GM12878 (cell line): ENCODE results near the gene RRP1B. TPM values are rescaled to one million over a fixed set of nuclear protein-coding genes. Genes with fewer than 3 reads are reported as not detected.

ENCODE experiments used
- ATAC-seq: fragments of 200-7000 bp; cut with Tn5 transposase; 3 replicates; pipeline ENCODE4 v1.9.1; 2020; ENCODE audit warnings: mild to moderate bottlenecking, moderate library complexity
- BruUV-seq: library from RNA; stranded (reverse); fragments of 400-500 nt; replicated peaks from 2 replicates; lab custom pipeline; 2021; lab: Mats Ljungman, UMichigan
- CTCF ChIA-PET: fragments of 300-600 bp; sonication (Branson Sonifier 250); formaldehyde crosslinking; extraction: SDS; loops from one replicate; lab custom pipeline; 2021; ENCODE audit warnings: inconsistent platforms; lab: Yijun Ruan, JAX
- POLR2A ChIA-PET: fragments of 350-600 bp; formaldehyde crosslinking; extraction: SDS; loops from one replicate; lab custom pipeline; 2021; ENCODE audit warnings: inconsistent platforms; lab: Charles Lee
- RAD21 ChIA-PET: fragments of 300-600 bp; sonication (Branson Sonifier 250); formaldehyde crosslinking; loops from one replicate; lab custom pipeline; 2023; ENCODE audit warnings: antibody characterized with exemption; ENCODE audit not compliant: unreplicated experiment; lab: Charles Lee
- SMC1A ChIA-PET: fragments of 300-600 bp; sonication (Branson Sonifier 250); formaldehyde crosslinking; loops from one replicate; lab custom pipeline; 2023; ENCODE audit not compliant: unreplicated experiment, uncharacterized antibody; lab: Charles Lee
- DNase-seq: peaks from one replicate; pipeline ENCODE4 v3.0.0-alpha.2; 2011; ENCODE audit warnings: low read depth, low spot score
- FAIRE-seq: peaks from 3 replicates; lab custom pipeline; 2011; peaks lifted over from hg19 to GRCh38; lab: Jason Lieb, UNC
- H2AFZ ChIP-seq: 2 replicates; pipeline ENCODE4 v1.6.0; 2011; ENCODE audit warnings: low read depth, low read length, control low read depth; ENCODE audit not compliant: control insufficient read depth
- H3K27ac ChIP-seq: 2 replicates; pipeline ENCODE4 v1.5.1; 2011; ENCODE audit warnings: control low read depth; ENCODE audit not compliant: control insufficient read depth, insufficient read depth
- H3K27me3 ChIP-seq, 2 experiments: replicated peaks in 1 of 2; 2 replicates each; pipeline versions ENCODE4 v1.6.0 to v1.6.1; 2011; ENCODE audit warnings: low read length in 1 of 2; ENCODE audit not compliant: control insufficient read depth in 2 of 2, insufficient read depth in 2 of 2
- H3K36me3 ChIP-seq, 2 experiments: 2 replicates each; pipeline ENCODE4 v1.5.1; 2011; ENCODE audit warnings: low read length in 1 of 2; ENCODE audit not compliant: control insufficient read depth in 2 of 2, insufficient read depth in 2 of 2
- H3K4me1 ChIP-seq: 2 replicates; pipeline ENCODE4 v1.6.1; 2011; ENCODE audit warnings: mild to moderate bottlenecking, low read length, moderate library complexity, mixed read lengths; ENCODE audit not compliant: control insufficient read depth, insufficient read depth
- H3K4me2 ChIP-seq: 2 replicates; pipeline ENCODE4 v1.6.0; 2011; ENCODE audit warnings: control low read depth; ENCODE audit not compliant: control insufficient read depth, insufficient read depth
- H3K4me3 ChIP-seq: fragments of 200-600 bp; sonication (generic); 2 replicates; pipeline ENCODE4 v1.5.1; 2016
- H3K79me2 ChIP-seq: 2 replicates; pipeline ENCODE4 v1.6.0; 2011; ENCODE audit warnings: low read length; ENCODE audit not compliant: control insufficient read depth, insufficient read depth
- H3K9ac ChIP-seq: 2 replicates; pipeline ENCODE4 v1.8.0; 2011; ENCODE audit warnings: low read length, control low read depth, mixed read lengths; ENCODE audit not compliant: control insufficient read depth, insufficient read depth
- H3K9me3 ChIP-seq: replicated peaks from 3 replicates; pipeline ENCODE4 v1.5.1; 2011; ENCODE audit warnings: mild to moderate bottlenecking, low read length; ENCODE audit not compliant: control insufficient read depth, insufficient read depth
- H4K20me1 ChIP-seq: 2 replicates; pipeline ENCODE4 v1.6.0; 2011; ENCODE audit not compliant: control insufficient read depth, insufficient read depth
- CBX3 ChIP-seq: fragments of 200-600 bp; sonication (generic); IDR thresholded peaks from 2 replicates; pipeline ENCODE4 v1.6.1; 2016; ENCODE audit warnings: low read depth, borderline replicate concordance
- CTCF ChIP-seq, 3 experiments: IDR thresholded peaks in 2 of 3; conservative IDR thresholded peaks in 1 of 3; 2 replicates each; pipeline ENCODE4 v1.5.1; 2011; ENCODE audit warnings: low read depth in 3 of 3, low read length in 3 of 3, mild to moderate bottlenecking in 3 of 3, control low read depth in 2 of 3, moderate library complexity in 2 of 3, inconsistent platforms in 1 of 3, mixed read lengths in 1 of 3; ENCODE audit not compliant: control insufficient read depth in 2 of 3, insufficient read depth in 1 of 3; ENCODE audit errors: extremely low read depth in 1 of 3
- E4F1 ChIP-seq: fragments of 450-650 bp; IDR thresholded peaks from 2 replicates; pipeline ENCODE4 v1.6.1; 2018; ENCODE audit warnings: borderline replicate concordance, mild to moderate bottlenecking; ENCODE audit not compliant: partially characterized antibody
- KLF5 ChIP-seq: fragments of 450-650 bp; IDR thresholded peaks from 2 replicates; pipeline ENCODE4 v1.6.1; 2014; ENCODE audit warnings: mild to moderate bottlenecking; ENCODE audit not compliant: partially characterized antibody
- NFIC ChIP-seq: IDR thresholded peaks from 2 replicates; pipeline ENCODE4 v1.6.1; 2012; ENCODE audit warnings: low read depth, mild to moderate bottlenecking, inconsistent platforms, low read length, moderate library complexity
- RUNX3 ChIP-seq: IDR thresholded peaks from 2 replicates; pipeline ENCODE4 v1.6.1; 2012; ENCODE audit warnings: low read length, inconsistent platforms
- ZZZ3 ChIP-seq: IDR thresholded peaks from 2 replicates; pipeline ENCODE4 v1.6.1; 2011; ENCODE audit warnings: low read depth; ENCODE audit not compliant: control insufficient read depth, insufficient read length
- WGBS: methylation state at CpG from one replicate; pipeline ENCODE4 v1.1.6; 2016; ENCODE audit warnings: low lambda C conversion rate; ENCODE audit not compliant: insufficient replicate concordance, insufficient coverage; ENCODE audit errors: missing lambda C conversion rate; 5-methylcytosine and 5-hydroxymethylcytosine counted together
- in situ Hi-C: fragments of 300-500 bp; cut with MboI; formaldehyde crosslinking; loops from 9 replicates; pipeline ENCODE4 v1.14.3; 2018; ENCODE audit warnings: mixed read lengths
- intact Hi-C: fragments of 100-400 bp; cut with micrococcal nuclease; formaldehyde crosslinking; loops from one replicate; pipeline ENCODE4 v1.14.2; 2022; ENCODE audit not compliant: unreplicated experiment
- polyA plus RNA-seq, 11 experiments: library from polyadenylated mRNA; depleted of rRNA in 4 of 11; unstranded in 6 of 11; stranded (reverse) in 5 of 11; fragments of >200 nt; fragmentation: Nextera tagmentation in 4 of 11; fragmentation: Illumina TruSeq in 1 of 11; extraction: Ambion mirVana in 4 of 11; extraction: Trizol in 1 of 11; gene quantifications; 1 replicate in 1 of 11; 2 replicates in 10 of 11; pipeline versions ENCODE4 v1.2.1 to v1.2.3, GENCODE V29; 2011 to 2016; ENCODE audit warnings: inconsistent platforms in 2 of 11, missing spikeins in 2 of 11, low read depth in 1 of 11
- total RNA-seq, 4 experiments: library from RNA; depleted of rRNA in 3 of 4; stranded (reverse); fragments of >200 nt in 3 of 4; fragmentation: Illumina TruSeq in 1 of 4; extraction: Trizol in 1 of 4; gene quantifications; 2 replicates each; pipeline versions ENCODE4 v1.2.1 to v1.2.3, GENCODE V29; 2013 to 2021

The RRP1B gene
- total and polyA plus RNA-seq, 10 of the 15 experiments (the other 5 are each of a cell fraction or from before 2014, with no cell fraction given) = 8.1 to 57.4 (median 38.1) TPM

- Histone ChIP-seq H3K36me3 (peaks cover 4 to 6% of the 10 kb centered on the region in 2 experiments; a peak in 3 of 4 replicates), H4K20me1 (peaks cover 11% of the 10 kb centered on the region), H3K4me1 (peaks cover 61% of the 10 kb centered on the region), H3K79me2 (peaks cover 53% of the 10 kb centered on the region), H3K27me3 (no peaks in the 10 kb centered on the region), H2AFZ (no peak overlapping the region), H3K4me2 (peak overlapping the region; percentile 99), H3K27ac (no peak overlapping the region), H3K4me3 (peak overlapping the region; percentile 88), H3K9ac (peak overlapping the region; percentile 87), H3K9me3 (no peaks in the 10 kb centered on the region)
- SMC1A ChIA-PET = interaction anchor here (0.6 to 1.0 kb wide), 2 partner anchors 10 to 364 kb away, joined by 3 to 4 read pairs; no protein-coding TSS in a partner anchor
- DNase-seq (no peak), FAIRE-seq (no peak), ATAC-seq (no peak)
- CTCF ChIA-PET = interaction anchor here (1.1 to 1.6 kb wide), 2 partner anchors 18 to 1185 kb away, joined by 3 to 4 read pairs; no protein-coding TSS in a partner anchor
- no TSS peak for BruUV-seq
- TF ChIP-seq E4F1 (no peak), CBX3 (no peak), RUNX3 (no peak), ZZZ3 (no peak), KLF5 (no peak), NFIC (no peak), CTCF (IDR thresholded peaks at IDR 0.05 in 2 of 3, conservative IDR thresholded peaks at IDR 0.05 in 1 of 3; ENCODE audit: control insufficient read depth in 2 of 3, extremely low read depth in 1 of 3, insufficient read depth in 1 of 3, low read depth in 3 of 3, low read length in 3 of 3) (no peak)
- RAD21 ChIA-PET = interaction anchor here (0.6 to 1.6 kb wide), 2 partner anchors 8 to 1207 kb away, joined by 4 to 8 read pairs; no protein-coding TSS in a partner anchor
- WGBS = 90% methylated on average over 16 of the region's 16 CpGs
- in situ Hi-C loops = no loop called here
- POLR2A ChIA-PET = interaction anchor here (0.6 to 1.6 kb wide), 3 partner anchors 16 to 58 kb away, joined by 3 to 4 read pairs (median 4); no protein-coding TSS in a partner anchor
- intact Hi-C loops = no loop called here
Observed at GRCh38 chr21:43720539-43721166, 61.3 kb downstream of the RRP1B start.
